PC-9 (cell line): ENCODE measurements around the gene ESPN.

Experiments
- EZH2 ChIP-seq: fragments of 200-600 bp; sonication (generic); IDR thresholded peaks from 2 replicates; pipeline ENCODE4 v1.8.0; 2017; ENCODE audit warnings: antibody characterized with exemption, low read depth
- TF ChIP-seq, protein P1 (sequence below): fragments of 200-600 bp; sonication (generic); conservative IDR thresholded peaks from 2 replicates; pipeline ENCODE4 v1.6.1; 2017; ENCODE audit warnings: mixed run types, antibody characterized with exemption, mild to moderate bottlenecking, moderate library complexity

DNA sequence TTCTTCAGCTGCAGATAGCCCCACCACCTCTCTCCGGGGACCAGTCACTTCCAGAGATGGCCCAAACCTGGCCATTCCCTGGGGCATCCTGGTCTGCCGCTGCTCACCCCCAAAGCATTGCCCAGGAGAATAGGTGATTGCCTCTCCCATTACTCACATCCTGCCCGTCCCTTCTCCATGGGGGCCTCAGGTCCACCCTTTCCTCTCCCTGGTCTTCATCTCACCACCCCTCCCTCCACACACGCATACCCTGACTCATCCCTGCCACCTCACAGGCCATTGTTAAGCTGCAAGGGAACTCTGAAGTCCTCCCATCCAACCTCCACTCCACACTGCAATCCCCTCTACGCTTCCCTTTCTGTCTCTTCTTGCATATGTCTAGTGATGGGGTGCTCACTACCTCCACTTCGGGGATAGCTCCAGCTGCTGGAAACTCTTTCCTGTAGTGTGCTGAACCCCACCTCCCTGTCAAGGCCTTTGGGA is 66.9 kb downstream of the ESPN start, which contains the start of gene PLEKHG5:
- TF ChIP-seq, protein P1, sequence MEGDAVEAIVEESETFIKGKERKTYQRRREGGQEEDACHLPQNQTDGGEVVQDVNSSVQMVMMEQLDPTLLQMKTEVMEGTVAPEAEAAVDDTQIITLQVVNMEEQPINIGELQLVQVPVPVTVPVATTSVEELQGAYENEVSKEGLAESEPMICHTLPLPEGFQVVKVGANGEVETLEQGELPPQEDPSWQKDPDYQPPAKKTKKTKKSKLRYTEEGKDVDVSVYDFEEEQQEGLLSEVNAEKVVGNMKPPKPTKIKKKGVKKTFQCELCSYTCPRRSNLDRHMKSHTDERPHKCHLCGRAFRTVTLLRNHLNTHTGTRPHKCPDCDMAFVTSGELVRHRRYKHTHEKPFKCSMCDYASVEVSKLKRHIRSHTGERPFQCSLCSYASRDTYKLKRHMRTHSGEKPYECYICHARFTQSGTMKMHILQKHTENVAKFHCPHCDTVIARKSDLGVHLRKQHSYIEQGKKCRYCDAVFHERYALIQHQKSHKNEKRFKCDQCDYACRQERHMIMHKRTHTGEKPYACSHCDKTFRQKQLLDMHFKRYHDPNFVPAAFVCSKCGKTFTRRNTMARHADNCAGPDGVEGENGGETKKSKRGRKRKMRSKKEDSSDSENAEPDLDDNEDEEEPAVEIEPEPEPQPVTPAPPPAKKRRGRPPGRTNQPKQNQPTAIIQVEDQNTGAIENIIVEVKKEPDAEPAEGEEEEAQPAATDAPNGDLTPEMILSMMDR = no peak
- no peak for TF ChIP-seq EZH2
